H9 (cell line): ENCODE measurements around the gene SLC2A9. TPM values are rescaled to one million over a fixed set of nuclear protein-coding genes. Genes with fewer than 3 reads are reported as not detected.

Experiments
- DNase-seq: peaks from one replicate; pipeline ENCODE4 v3.0.0-alpha.2; 2017
- H2AFZ ChIP-seq: one replicate; pipeline ENCODE4 v1.6.1; 2013; ENCODE audit warnings: mild to moderate bottlenecking, low read length, control low read depth, moderate library complexity
- H2AK5ac ChIP-seq: 2 replicates; pipeline ENCODE4 v1.6.1; 2013; ENCODE audit warnings: low read length, control low read depth, mixed read lengths; ENCODE audit not compliant: insufficient read length
- H2BK120ac ChIP-seq: one replicate; pipeline ENCODE4 v1.6.1; 2013; ENCODE audit warnings: low read depth, mild to moderate bottlenecking, low read length, control low read depth, inconsistent platforms; ENCODE audit not compliant: poor library complexity, severe bottlenecking
- H2BK12ac ChIP-seq: 2 replicates; pipeline ENCODE4 v1.6.1; 2013; ENCODE audit warnings: low read length, control low read depth, mixed read lengths, low read depth; ENCODE audit not compliant: insufficient read length
- H2BK15ac ChIP-seq: 2 replicates; pipeline ENCODE4 v1.6.1; 2013; ENCODE audit warnings: low read depth, low read length, control low read depth
- H2BK20ac ChIP-seq: one replicate; pipeline ENCODE4 v1.6.1; 2013; ENCODE audit warnings: low read depth, mild to moderate bottlenecking, low read length, control low read depth, inconsistent platforms; ENCODE audit not compliant: poor library complexity, severe bottlenecking
- H2BK5ac ChIP-seq: 2 replicates; pipeline ENCODE4 v1.6.1; 2013; ENCODE audit warnings: low read length, control low read depth, mixed read lengths; ENCODE audit not compliant: insufficient read length
- H3K14ac ChIP-seq: 2 replicates; pipeline ENCODE4 v1.6.1; 2013; ENCODE audit warnings: low read length, control low read depth; ENCODE audit not compliant: insufficient read depth
- H3K18ac ChIP-seq: 2 replicates; pipeline ENCODE4 v1.6.1; 2013; ENCODE audit warnings: low read depth, mild to moderate bottlenecking, mixed read lengths, low read length, control low read depth; ENCODE audit not compliant: insufficient read length
- H3K23ac ChIP-seq: 2 replicates; pipeline ENCODE4 v1.6.1; 2013; ENCODE audit warnings: low read length, control low read depth, mixed read lengths, low read depth; ENCODE audit not compliant: insufficient read length
- H3K23me2 ChIP-seq: 2 replicates; pipeline ENCODE4 v1.6.1; 2013; ENCODE audit warnings: low read depth, mild to moderate bottlenecking, mixed read lengths, low read length, control low read depth; ENCODE audit not compliant: insufficient read length, poor library complexity, severe bottlenecking
- H3K27ac ChIP-seq: 2 replicates; pipeline ENCODE4 v1.5.1; 2013; ENCODE audit warnings: low read length, control low read depth, mixed read lengths, low read depth; ENCODE audit not compliant: insufficient read length
- H3K27me3 ChIP-seq: 2 replicates; pipeline ENCODE4 v1.6.1; 2013; ENCODE audit warnings: low read length, control low read depth, inconsistent platforms; ENCODE audit not compliant: insufficient read depth
- H3K4ac ChIP-seq: 2 replicates; pipeline ENCODE4 v1.6.1; 2013; ENCODE audit warnings: low read depth, mild to moderate bottlenecking, control low read depth, inconsistent platforms, low read length, moderate library complexity
- H3K4me1 ChIP-seq: 2 replicates; pipeline ENCODE4 v1.6.1; 2013; ENCODE audit warnings: low read length, control low read depth, inconsistent platforms; ENCODE audit not compliant: insufficient read depth
- H3K4me2 ChIP-seq: 2 replicates; pipeline ENCODE4 v1.6.1; 2013; ENCODE audit warnings: low read length, control low read depth, mixed read lengths; ENCODE audit not compliant: insufficient read length, insufficient read depth
- H3K56ac ChIP-seq: 2 replicates; pipeline ENCODE4 v1.6.1; 2013; ENCODE audit warnings: low read depth, mild to moderate bottlenecking, mixed read lengths, low read length, control low read depth; ENCODE audit not compliant: insufficient read length
- H3K79me1 ChIP-seq: 2 replicates; pipeline ENCODE4 v1.6.1; 2013; ENCODE audit warnings: low read depth, mild to moderate bottlenecking, moderate library complexity, low read length, control low read depth, inconsistent platforms; ENCODE audit not compliant: insufficient read depth, poor library complexity, severe bottlenecking
- H3K79me2 ChIP-seq: 2 replicates; pipeline ENCODE4 v1.6.1; 2013; ENCODE audit warnings: low read length, control low read depth, inconsistent platforms; ENCODE audit not compliant: insufficient read depth
- H3K9ac ChIP-seq: 2 replicates; pipeline ENCODE4 v1.6.1; 2013; ENCODE audit warnings: low read length, control low read depth, mixed read lengths; ENCODE audit not compliant: insufficient read length; ENCODE audit errors: extremely low read depth
- H3K9me3 ChIP-seq: one replicate; pipeline ENCODE4 v1.6.1; 2013; ENCODE audit warnings: low read depth, low read length, inconsistent platforms; ENCODE audit not compliant: control insufficient read depth
- H3T11ph ChIP-seq: one replicate; pipeline ENCODE4 v1.6.1; 2013; ENCODE audit warnings: mild to moderate bottlenecking, low read length, control low read depth, inconsistent platforms
- H4K20me1 ChIP-seq: one replicate; pipeline ENCODE4 v1.6.1; 2013; ENCODE audit not compliant: control insufficient read depth, insufficient read length, insufficient read depth
- H4K5ac ChIP-seq: 2 replicates; pipeline ENCODE4 v1.6.1; 2013; ENCODE audit warnings: low read depth, mild to moderate bottlenecking, mixed read lengths, low read length, control low read depth; ENCODE audit not compliant: insufficient read length
- H4K8ac ChIP-seq: replicated peaks from 2 replicates; pipeline ENCODE4 v1.6.1; 2013; ENCODE audit warnings: low read length, control low read depth, mixed read lengths, low read depth; ENCODE audit not compliant: insufficient read length
- H4K91ac ChIP-seq: 2 replicates; pipeline ENCODE4 v1.6.1; 2013; ENCODE audit warnings: low read depth, mild to moderate bottlenecking, moderate library complexity, mixed read lengths, low read length, control low read depth; ENCODE audit not compliant: insufficient read length
- H3K27ac Mint-ChIP-seq, 3 experiments: 2 replicates in 2 of 3; 3 replicates in 1 of 3; pipeline ENCODE4 v1.8.0; 2020 to 2021; ENCODE audit warnings: mixed read lengths in 3 of 3, mild to moderate bottlenecking in 1 of 3, moderate library complexity in 1 of 3
- H3K27me3 Mint-ChIP-seq: 2 replicates; pipeline ENCODE4 v1.8.0; 2021; ENCODE audit warnings: low read depth, mild to moderate bottlenecking, moderate library complexity, mixed read lengths
- H3K36me3 Mint-ChIP-seq, 3 experiments: 2 replicates in 2 of 3; 3 replicates in 1 of 3; pipeline ENCODE4 v1.8.0; 2020 to 2021; ENCODE audit warnings: low read depth in 3 of 3, mixed read lengths in 3 of 3; ENCODE audit not compliant: insufficient read depth in 1 of 3
- H3K4me1 Mint-ChIP-seq, 2 experiments: 2 replicates each; pipeline ENCODE4 v1.8.0; 2020; ENCODE audit warnings: mixed read lengths in 2 of 2
- H3K4me3 Mint-ChIP-seq, 2 experiments: 2 replicates in 1 of 2; 3 replicates in 1 of 2; pipeline ENCODE4 v1.8.0; 2020 to 2021; ENCODE audit warnings: mild to moderate bottlenecking in 2 of 2, mixed read lengths in 2 of 2, moderate library complexity in 1 of 2
- H3K9me3 Mint-ChIP-seq, 2 experiments: 2 replicates in 1 of 2; 3 replicates in 1 of 2; pipeline ENCODE4 v1.8.0; 2020; ENCODE audit warnings: mild to moderate bottlenecking in 2 of 2, mixed read lengths in 2 of 2, moderate library complexity in 1 of 2
- WGBS: extraction: QIAGEN DNeasy Blood & Tissue Kit; methylation state at CpG from one replicate; pipeline ENCODE4 v1.1.7; 2013; ENCODE audit warnings: missing lambda C conversion rate, low lambda C conversion rate, mixed read lengths; ENCODE audit not compliant: insufficient read length; ENCODE audit errors: extremely low coverage; 5-methylcytosine and 5-hydroxymethylcytosine counted together
- total RNA-seq: library from RNA; stranded (reverse); gene quantifications from 2 replicates; pipeline ENCODE4 v1.2.1, GENCODE V29; 2021
- TF ChIP-seq, protein P1 (sequence below): fragments of 200-600 bp; sonication (generic); conservative IDR thresholded peaks from 3 replicates; pipeline ENCODE4 v1.8.0; 2021; ENCODE audit warnings: antibody characterized with exemption, mild to moderate bottlenecking

SLC2A9 gene
- total RNA-seq, 1 experiment from 2014 or later, result 0.79 TPM

DNA sequence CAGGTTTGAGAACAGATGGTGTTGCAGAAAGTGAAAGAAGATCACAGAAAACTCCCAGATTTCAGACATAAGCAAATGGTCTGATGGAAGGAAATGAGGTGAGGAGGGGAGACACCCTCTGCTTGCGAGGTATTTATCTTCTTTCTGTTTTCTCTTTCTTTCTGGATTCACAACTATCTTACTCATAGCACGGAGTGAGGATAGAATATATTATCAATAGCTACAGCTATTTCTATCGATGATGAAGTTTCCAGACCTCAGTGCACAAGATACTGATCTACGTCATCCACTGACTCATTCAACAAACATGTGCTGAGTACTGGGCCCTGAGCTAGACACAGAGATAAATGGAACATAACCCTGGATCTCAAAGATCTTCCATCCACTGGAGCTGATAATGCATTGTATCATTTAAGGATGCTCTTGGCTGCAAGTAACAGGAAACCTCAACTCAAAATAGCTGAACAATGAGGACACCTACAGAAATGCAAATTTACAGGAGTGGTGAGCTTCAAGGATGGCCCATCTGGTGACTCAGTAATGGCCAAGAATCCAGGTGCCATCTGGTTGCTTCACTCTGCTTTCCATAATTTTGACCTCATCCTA is 21.2 kb downstream of the SLC2A9 start:
- no peak overlapping the region for H2BK5ac ChIP-seq
- Mint-ChIP-seq H3K4me3 (no peak overlapping the region), H3K9me3 (no peaks in the 10 kb centered on the region; a peak in 1 of 5 replicates), H3K27me3 (peaks cover 3% of the 10 kb centered on the region), H3K4me1 (no peaks in the 10 kb centered on the region), H3K27ac (no peak overlapping the region), H3K36me3 (no peaks in the 10 kb centered on the region)
- no peak for DNase-seq
- H2AFZ ChIP-seq, result no peak overlapping the region
- H2BK12ac ChIP-seq, result no peak overlapping the region
- no peaks in the 10 kb centered on the region for H3K23me2 ChIP-seq
- H3K4ac ChIP-seq, result no peak overlapping the region
- H4K20me1 ChIP-seq, result no peaks in the 10 kb centered on the region
- H3K27ac ChIP-seq, result no peak overlapping the region
- no peak overlapping the region for H3T11ph ChIP-seq
- H3K27me3 ChIP-seq, result no peaks in the 10 kb centered on the region
- H3K14ac ChIP-seq, result no peak overlapping the region
- no peak overlapping the region for H3K4me2 ChIP-seq
- H4K8ac ChIP-seq, result no peak overlapping the region
- no peak overlapping the region for H3K18ac ChIP-seq
- H3K79me1 ChIP-seq, result no peaks in the 10 kb centered on the region
- no peak overlapping the region for H2BK120ac ChIP-seq
- H4K91ac ChIP-seq, result no peak overlapping the region
- TF ChIP-seq, protein P1, sequence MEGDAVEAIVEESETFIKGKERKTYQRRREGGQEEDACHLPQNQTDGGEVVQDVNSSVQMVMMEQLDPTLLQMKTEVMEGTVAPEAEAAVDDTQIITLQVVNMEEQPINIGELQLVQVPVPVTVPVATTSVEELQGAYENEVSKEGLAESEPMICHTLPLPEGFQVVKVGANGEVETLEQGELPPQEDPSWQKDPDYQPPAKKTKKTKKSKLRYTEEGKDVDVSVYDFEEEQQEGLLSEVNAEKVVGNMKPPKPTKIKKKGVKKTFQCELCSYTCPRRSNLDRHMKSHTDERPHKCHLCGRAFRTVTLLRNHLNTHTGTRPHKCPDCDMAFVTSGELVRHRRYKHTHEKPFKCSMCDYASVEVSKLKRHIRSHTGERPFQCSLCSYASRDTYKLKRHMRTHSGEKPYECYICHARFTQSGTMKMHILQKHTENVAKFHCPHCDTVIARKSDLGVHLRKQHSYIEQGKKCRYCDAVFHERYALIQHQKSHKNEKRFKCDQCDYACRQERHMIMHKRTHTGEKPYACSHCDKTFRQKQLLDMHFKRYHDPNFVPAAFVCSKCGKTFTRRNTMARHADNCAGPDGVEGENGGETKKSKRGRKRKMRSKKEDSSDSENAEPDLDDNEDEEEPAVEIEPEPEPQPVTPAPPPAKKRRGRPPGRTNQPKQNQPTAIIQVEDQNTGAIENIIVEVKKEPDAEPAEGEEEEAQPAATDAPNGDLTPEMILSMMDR, result no peak
- H3K9me3 ChIP-seq, result no peaks in the 10 kb centered on the region
- no CpG with 5 or more reads among the region's 4 CpGs for WGBS
- H3K23ac ChIP-seq, result no peak overlapping the region
- H3K79me2 ChIP-seq, result peaks cover 2% of the 10 kb centered on the region; the same call in 1 of the 2 replicates
- no peak overlapping the region for H2AK5ac ChIP-seq
- no peak overlapping the region for H4K5ac ChIP-seq
- no peaks in the 10 kb centered on the region for H3K4me1 ChIP-seq
- H2BK20ac ChIP-seq, result no peak overlapping the region
- no peak overlapping the region for H2BK15ac ChIP-seq
- no peak overlapping the region for H3K56ac ChIP-seq
- H3K9ac ChIP-seq, result no peak overlapping the region
